Activated T-helper 1 cell treated with Interleukin-2 at 50 U/mL for 16 hours (primary cell): ENCODE data around the gene RAD51B.
"Not testable (repeated sequence)": the region's sequence is repeated elsewhere in the genome, so short reads cannot be mapped to it uniquely, and the experiment has no call there.

Experiments used
- DNase-seq: peaks from one replicate; pipeline ENCODE4 v3.0.0-alpha.2; 2020; ENCODE audit warnings: low read depth

RAD51B gene

GRCh38 chr14:68685419-68686204 lies 866.0 kb downstream of the RAD51B start:
- peak; percentile 75 for DNase-seq

- no peak for DNase-seq
Measured at GRCh38 chr14:68686205-68686465, 866.6 kb downstream of the RAD51B start.

- DNase-seq: no peak
Measured at GRCh38 chr14:68686724-68687123, 867.1 kb downstream of the RAD51B start.

DNA sequence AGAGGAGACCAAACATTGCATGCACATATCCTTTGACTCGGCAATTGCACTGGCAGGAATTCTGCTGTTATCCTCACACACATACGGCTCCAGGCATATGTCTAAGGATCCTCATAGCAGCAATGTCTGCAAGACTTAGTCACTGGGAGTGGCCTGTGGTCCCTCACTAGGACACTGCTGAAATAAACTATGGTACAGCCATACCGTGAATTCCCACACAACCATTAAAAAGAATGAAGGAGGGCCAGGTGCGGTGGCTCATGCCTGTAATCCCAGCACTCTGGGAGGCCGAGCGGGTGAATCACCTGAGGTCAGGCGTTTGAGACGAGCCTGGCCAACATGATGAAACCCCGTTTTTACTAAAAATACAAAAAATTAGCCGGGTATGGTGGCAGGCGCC lies 868.2 kb downstream of the RAD51B start:
- DNase-seq: no peak

DNA sequence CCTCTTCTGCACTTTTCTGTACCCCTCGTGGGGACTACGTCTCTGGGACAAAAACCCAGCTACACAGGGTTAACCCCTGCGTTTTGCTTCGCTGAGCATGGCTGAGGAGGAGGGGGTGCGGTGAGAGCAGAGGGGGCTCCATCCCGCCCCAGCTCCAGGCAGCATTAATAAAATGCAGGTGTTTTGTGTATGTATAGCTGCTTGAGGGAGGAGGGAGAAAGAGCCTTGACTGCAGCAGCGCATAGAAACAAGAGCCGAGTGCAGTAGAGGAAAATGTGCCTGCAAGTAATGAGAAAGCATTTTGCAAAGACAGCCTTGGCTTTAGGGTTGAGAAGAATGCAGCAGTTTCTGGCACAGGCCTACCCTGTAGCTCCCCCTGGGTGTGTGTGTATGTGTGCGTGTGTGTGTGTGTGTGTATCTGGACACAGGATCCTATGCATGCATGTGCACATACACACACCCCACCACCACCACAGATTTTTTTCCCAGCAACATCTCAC lies 869.3 kb downstream of the RAD51B start:
- DNase-seq: no peak

GRCh38 chr14:68689511-68689910 lies 869.9 kb downstream of the RAD51B start:
- DNase-seq: no peak

DNA sequence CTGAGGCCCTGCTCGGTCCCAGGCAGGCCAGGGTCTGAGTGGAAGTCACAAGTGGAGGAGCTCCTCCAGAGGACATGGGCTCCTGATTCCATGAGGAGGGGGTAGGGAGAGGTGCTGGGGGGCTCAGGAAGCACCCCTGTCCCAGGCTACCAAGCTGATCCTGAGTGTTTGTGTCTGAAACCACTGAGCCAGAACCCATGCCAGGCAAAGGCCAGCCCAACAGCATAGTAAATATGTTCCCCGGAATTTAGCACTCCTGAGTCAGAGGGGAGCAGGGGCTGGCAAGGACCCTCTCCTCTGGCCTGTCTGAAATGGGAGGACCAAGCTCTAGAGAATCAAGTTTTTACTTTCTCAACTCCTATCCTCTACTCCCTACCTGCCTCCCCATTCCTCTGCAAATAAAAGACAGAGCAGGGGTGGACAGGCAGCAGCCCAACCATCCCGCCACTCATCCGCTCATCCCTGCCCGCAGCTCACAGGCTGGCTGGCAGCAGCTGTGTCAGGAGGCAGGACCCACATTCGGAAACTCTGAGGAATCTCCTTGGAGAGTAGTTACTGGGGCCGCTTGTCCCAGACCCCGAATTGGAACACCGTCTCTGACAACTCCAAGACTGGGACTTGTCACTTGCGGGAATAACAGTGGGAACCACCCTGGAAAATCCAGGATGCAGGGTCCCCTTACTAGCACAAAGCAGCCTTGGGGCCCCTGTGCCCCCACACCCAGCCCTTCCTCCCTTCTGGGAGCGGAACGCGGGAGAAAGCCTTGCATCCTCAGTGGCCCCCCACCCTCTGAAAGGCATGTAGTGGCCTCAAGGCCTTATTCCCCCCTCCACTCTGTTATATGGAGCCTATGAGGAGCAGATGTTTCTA lies 870.7 kb downstream of the RAD51B start:
- DNase-seq: no peak

DNA sequence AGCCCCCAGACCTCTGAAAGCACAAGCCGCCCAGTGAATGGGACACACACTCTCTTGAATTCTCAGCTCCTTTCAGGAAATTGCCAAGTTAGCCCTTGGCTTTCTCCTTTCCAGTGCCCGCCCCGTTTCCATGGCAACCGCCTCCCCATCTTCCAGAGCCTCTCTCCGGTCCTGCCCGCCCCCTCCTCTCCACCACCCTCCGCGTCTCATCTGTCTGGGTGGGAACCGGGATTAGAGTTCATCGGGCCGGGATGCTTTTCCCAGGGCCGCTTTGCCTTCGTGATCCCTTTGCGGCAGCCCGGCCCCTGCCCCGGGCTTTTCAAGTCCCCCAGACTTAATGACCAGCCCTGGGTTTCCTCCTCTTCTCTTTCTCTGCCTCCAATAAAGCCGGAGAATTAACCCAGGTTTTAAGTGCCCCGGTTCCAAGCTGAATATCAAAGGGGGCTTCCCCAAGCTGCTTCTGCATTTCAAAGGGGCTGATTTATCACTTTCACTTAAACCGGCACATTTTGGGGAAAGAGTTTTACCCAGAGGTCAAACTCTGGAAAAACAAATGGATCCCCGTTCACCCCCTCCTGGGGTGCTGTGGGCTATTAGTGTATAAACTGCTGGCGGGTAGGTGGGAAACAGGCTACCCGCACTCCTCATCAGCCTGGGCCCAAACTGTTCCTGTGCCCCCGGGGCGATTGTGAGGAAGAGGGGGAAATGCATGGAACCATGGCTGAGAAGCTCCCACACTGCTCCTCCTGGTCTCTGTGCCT lies 871.6 kb downstream of the RAD51B start:
- DNase-seq: no peak

GRCh38 chr14:68691792-68692118 lies 872.2 kb downstream of the RAD51B start:
- DNase-seq: no peak

- DNase-seq: no peak
Measured at GRCh38 chr14:68692216-68692615, 872.6 kb downstream of the RAD51B start.

DNA sequence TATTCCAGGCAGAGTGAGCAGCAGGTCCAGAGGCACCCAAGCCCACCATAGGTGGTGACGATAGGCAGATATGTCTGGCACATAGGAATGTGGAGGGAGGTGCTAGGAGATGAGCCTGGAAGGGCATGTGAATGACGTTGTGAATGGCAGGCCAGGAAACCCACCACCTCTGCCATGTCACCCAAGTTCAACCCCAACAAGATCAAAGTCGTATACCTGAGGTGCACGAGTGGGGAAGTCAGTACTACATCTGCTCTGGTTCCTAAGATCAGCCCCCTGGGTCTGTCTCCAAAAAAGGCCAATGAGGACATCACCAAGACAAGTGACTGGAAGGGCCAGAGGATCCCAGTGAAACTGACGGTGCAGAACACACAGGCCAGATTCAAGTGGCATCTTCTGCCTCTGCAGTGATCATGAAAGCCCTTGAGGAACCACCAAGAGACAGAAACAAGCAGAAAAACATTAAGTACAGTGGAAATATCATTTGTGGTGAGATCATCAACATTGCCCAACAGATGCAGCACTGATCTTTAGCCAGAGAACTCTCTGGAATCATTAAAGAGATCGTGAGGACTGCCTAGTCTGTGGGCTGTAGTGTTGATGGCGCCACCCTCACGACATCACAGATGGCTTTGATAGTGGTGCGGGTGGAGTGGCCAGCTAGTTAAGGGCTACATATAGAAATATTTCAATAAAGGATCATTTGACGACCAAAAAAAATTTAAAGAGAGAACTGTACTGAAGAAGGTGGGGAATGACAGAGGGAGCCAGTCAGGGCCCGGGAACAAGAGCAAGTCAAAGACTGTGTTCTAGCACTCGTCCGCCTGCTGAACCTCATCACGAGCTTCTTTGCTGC lies 873.6 kb downstream of the RAD51B start:
- DNase-seq: no peak

DNA sequence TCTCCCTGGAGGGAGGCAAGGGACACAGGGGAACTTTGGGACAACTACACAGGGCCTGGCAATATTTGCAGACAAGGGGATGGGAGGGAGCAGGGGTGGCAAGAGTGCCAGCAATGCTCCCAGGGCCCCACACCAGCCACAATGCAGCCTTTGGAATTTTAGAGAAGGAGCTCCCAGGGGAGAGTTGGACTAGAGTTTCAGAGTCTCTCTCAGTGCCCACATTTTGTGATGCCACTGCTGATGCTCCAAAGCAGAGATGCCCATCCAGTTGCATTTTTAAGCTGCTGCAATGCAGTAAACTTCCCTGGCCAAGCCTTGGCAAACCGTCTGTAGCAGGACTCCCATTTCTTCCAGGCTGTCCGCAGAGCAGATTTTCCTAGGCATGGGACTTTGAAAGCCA lies 874.3 kb downstream of the RAD51B start:
- no peak for DNase-seq

GRCh38 chr14:68694516-68695235 lies 875.1 kb downstream of the RAD51B start:
- no peak for DNase-seq

DNA sequence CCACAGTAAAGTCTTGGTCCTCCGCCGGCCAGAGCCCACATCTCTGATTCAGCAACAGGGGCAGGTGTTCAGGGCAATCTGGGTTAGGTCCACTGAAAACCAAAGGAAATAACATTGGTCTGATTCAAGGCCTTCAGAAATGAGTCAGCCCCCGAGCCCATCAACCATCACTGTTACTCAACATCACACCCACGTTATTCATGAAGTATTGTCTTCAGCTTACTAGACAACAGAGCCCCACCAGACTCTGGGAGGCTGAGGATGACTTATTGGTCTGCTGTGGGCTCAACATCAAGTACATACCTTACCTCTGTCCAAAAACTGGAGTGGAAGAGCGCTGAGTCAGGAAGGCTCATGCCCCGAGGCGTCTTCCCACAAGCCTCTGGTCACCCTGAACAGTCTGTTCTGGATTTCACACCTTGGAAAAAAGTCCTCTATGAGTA lies 875.8 kb downstream of the RAD51B start:
- no peak for DNase-seq

- DNase-seq: no peak
Measured at GRCh38 chr14:68695856-68696255, 876.3 kb downstream of the RAD51B start.

- DNase-seq: no peak
Measured at GRCh38 chr14:68696266-68696665, 876.7 kb downstream of the RAD51B start.

DNA sequence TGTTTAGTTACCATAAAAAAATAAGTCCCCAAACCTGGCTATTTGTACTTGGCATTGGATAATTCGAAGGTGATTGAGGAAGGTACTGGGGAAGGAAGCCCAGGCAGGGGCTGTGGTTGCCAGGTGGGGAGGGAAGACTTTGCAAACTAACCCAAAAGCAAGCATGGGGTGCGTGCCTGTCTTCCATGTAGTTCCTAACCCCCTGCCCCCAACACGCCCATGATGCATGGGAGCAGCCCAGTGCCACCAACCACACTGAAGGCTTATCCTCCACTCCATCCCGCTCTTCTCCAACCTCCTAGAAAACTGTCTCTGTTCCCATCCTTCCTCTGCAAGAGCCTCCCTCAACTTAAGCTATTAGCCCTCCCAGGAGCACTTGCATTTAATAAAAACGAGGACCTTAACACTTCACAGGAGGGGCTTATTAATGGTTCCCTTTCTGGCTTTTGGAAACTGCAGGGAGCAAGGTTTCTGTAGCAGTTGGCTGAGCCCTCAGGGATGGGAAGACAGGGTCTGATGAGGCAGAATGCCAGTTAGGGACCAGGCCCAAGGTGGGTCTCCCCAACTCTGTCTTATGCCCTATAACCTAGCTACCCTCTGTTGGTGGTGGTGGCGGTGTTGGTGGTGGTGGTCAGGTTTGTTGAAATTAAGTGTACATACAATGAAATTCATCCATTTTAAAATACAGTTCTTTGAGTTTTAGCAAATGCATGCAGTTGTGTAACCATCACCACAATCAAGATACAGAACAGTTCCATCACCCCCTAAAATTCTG lies 877.3 kb downstream of the RAD51B start:
- no peak for DNase-seq

DNA sequence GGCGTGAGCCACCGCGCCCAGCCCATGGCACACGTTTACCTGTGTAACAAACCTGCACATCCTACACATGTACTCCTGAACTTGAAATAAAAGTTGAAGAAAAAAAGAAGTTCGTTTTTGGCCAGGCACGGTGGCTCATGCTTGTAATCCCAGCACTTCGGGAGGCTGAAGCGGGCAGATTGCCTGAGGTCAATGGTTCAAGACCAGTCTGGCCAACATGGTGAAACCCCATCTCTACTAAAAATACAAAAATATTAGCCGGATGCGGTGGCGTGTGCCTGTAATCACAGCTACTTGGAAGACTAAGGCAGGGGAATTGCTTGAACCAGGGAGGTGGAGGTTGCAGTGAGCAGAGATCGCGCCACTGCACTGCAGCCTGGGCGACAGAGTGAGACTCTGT lies 879.2 kb downstream of the RAD51B start:
- not testable (repeated sequence) for DNase-seq

DNA sequence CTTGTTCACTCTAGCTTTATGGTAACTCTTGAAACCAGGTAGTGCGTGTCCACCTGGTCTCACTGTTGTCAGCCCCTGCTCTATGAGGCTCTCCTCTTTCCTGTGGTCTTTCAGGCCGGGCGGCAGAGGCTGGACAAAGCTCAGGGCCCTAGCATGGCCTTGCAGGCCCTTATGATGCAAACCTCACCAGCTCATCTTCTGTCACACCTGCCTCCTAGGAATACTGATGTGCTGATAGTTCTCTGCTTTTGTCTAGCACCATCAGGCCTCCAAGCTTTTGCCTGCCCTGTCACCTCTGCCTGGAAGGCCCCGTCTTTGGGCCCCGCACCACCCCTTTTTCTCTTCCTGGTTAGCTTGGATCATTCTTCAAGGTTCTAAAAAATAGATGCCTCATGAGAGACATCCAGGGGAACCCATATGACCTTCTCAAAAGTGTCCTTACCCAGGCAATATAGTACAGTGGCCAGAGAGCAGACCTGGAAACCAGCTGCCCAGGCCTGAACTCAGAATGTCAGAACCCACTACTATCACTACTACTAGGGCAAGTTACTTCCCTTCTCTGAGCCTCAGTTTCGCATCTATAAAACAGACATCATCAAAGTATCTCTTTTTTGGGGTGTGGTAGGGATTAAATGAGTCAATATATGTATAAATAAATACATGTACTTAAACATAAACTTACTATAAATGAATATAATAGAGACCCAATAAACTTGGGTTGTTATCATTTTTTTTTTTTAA lies 881.6 kb downstream of the RAD51B start:
- DNase-seq: no peak

DNA sequence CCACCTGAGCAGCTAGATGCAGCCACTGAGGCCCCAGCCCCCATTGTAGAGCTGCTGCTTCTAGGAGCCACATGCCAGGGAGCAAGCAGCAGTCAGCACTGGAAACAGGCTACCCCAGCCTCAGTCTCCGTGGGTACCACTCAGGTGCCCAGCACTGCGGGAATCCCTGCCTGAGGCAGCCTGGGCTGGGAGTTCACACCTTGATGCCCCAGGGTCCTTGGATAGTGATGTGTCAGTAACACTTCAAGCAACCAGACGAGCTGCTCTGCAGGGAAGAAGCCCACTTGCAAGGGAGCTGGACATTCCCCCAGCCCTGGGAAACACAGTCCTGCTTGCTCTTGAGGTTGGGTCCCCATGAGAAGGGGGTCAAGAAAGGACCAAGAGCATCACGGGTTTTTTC lies 882.6 kb downstream of the RAD51B start:
- no peak for DNase-seq
